Left forelimb (tissue), 1 donor: Measurements from ENCODE around the gene OGA.
"Not testable (repeated sequence)": the region's sequence is repeated elsewhere in the genome, so short reads cannot be mapped to it uniquely, and the experiment has no call there.

Source experiments
- DNase-seq: peaks from one replicate; pipeline ENCODE4 v3.0.0-alpha.2; 2018; ENCODE audit warnings: low spot score

The OGA gene

GRCh38 chr10:101797403-101798059, 20.7 kb downstream of the OGA start:
- DNase-seq: no peak

- DNase-seq: no peak
These were observed 24.7 kb downstream of the OGA start for GRCh38 chr10:101793526-101793925.

- no peak for DNase-seq
These were observed 28.6 kb downstream of the OGA start for GRCh38 chr10:101789686-101790085.

- not testable (repeated sequence) for DNase-seq
These were observed 29.0 kb downstream of the OGA start for GRCh38 chr10:101789231-101789630.

GRCh38 chr10:101785801-101786200, 32.4 kb downstream of the OGA start:
- no peak for DNase-seq

GRCh38 chr10:101784558-101784957, 33.7 kb downstream of the OGA start:
- no peak for DNase-seq

- DNase-seq: no peak
These were observed 34.5 kb downstream of the OGA start for GRCh38 chr10:101783736-101784118.

GRCh38 chr10:101782811-101783735, 35.2 kb downstream of the OGA start, which contains the start of gene NPM3:
Gene NPM3 (minus strand): TSS chr10:101783446. CDS start chr10:101783390, 56 bp downstream.
- DNase-seq: peak; percentile 92

GRCh38 chr10:101781984-101782810, 36.0 kb downstream of the OGA start:
- DNase-seq: no peak

- no peak for DNase-seq
These were observed 36.6 kb downstream of the OGA start for GRCh38 chr10:101781655-101781983.

GRCh38 chr10:101780818-101781654, 37.2 kb downstream of the OGA start:
- no peak for DNase-seq

GRCh38 chr10:101780187-101780817, 37.9 kb downstream of the OGA start:
- no peak for DNase-seq

- DNase-seq: peak; percentile 82
These were observed 38.6 kb downstream of the OGA start for GRCh38 chr10:101779544-101780186.

- no peak for DNase-seq
These were observed 39.3 kb downstream of the OGA start for GRCh38 chr10:101778781-101779543.

GRCh38 chr10:101778151-101778780, 40.0 kb downstream of the OGA start:
- DNase-seq: no peak

- no peak for DNase-seq
These were observed 40.6 kb downstream of the OGA start for GRCh38 chr10:101777619-101778145.

GRCh38 chr10:101776161-101776817, 42.0 kb downstream of the OGA start:
- no peak for DNase-seq
